Neutrophil (primary cell): ENCODE measurements around the gene KRT33B.

ENCODE experiments used
- H3K27ac ChIP-seq: fragments of 200-600 bp; sonication (generic); 2 replicates; pipeline ENCODE4 v1.5.1; 2016; ENCODE audit warnings: mild to moderate bottlenecking, moderate library complexity
- H3K27me3 ChIP-seq: fragments of 200-600 bp; sonication (generic); 2 replicates; pipeline ENCODE4 v1.6.0; 2016; ENCODE audit warnings: mild to moderate bottlenecking
- H3K36me3 ChIP-seq: fragments of 200-600 bp; sonication (generic); 2 replicates; pipeline ENCODE4 v1.5.1; 2017
- H3K4me1 ChIP-seq, 2 experiments: fragments of 200-600 bp in 1 of 2; sonication (generic) in 1 of 2; 1 replicate in 1 of 2; 2 replicates in 1 of 2; pipeline versions ENCODE4 v1.5.1 to v1.6.1; 2013 to 2016; ENCODE audit warnings: low read depth in 1 of 2, low read length in 1 of 2, mild to moderate bottlenecking in 1 of 2, moderate library complexity in 1 of 2; ENCODE audit not compliant: control insufficient read depth in 1 of 2, insufficient read depth in 1 of 2
- H3K4me3 ChIP-seq, 2 experiments: fragments of 200-600 bp in 1 of 2; sonication (generic) in 1 of 2; 1 replicate in 1 of 2; 2 replicates in 1 of 2; pipeline ENCODE4 v1.5.1; 2013 to 2016; ENCODE audit warnings: low read depth in 1 of 2, low read length in 1 of 2, mild to moderate bottlenecking in 1 of 2, moderate library complexity in 1 of 2
- H3K9me3 ChIP-seq: fragments of 200-600 bp; sonication (generic); 2 replicates; pipeline ENCODE4 v1.5.1; 2016
- CTCF ChIP-seq: fragments of 200-600 bp; sonication (generic); IDR thresholded peaks from 2 replicates; pipeline ENCODE4 v1.5.1; 2016; ENCODE audit warnings: antibody characterized with exemption

The KRT33B gene

GRCh38 chr17:41415833-41416335 is 46.3 kb upstream of the KRT33B start:
- Histone ChIP-seq H3K4me1 (no peaks in the 10 kb centered on the region), H3K36me3 (no peaks in the 10 kb centered on the region), H3K9me3 (no peaks in the 10 kb centered on the region), H3K4me3 (no peak overlapping the region), H3K27ac (no peak overlapping the region), H3K27me3 (peaks cover 15% of the 10 kb centered on the region)
- TF ChIP-seq CTCF: no peak

DNA sequence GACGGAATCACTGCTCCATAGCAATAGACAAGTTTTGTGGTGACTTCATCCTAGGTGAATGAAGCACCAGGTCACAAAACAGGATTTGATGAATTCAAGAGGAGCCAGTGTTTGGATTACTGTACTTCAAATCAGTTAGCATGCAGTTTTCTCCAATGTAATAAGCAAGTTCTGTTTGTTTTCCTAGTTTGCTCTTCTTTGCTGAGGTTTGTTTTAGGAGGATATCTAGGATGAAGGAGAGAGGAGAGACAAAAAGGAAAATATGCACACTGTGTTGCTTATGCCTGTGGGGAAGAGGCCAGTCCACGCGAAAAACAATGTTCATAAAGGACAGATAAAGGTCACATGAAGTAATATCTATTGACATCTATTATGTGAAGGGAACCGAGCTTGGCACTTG is 45.8 kb upstream of the KRT33B start:
- no peak for TF ChIP-seq CTCF

GRCh38 chr17:41413982-41414381 is 44.4 kb upstream of the KRT33B start:
- no peaks in the 10 kb centered on the region for H3K36me3 ChIP-seq
- no peak overlapping the region for H3K4me3 ChIP-seq
- no peaks in the 10 kb centered on the region for H3K9me3 ChIP-seq
- H3K4me1 ChIP-seq: no peaks in the 10 kb centered on the region
- no peak overlapping the region for H3K27ac ChIP-seq
- H3K27me3 ChIP-seq: peaks cover 11% of the 10 kb centered on the region
- TF ChIP-seq CTCF: no peak

More for the DNA sequence above, 45.8 kb upstream of the KRT33B start:
- Histone ChIP-seq H3K9me3 (no peaks in the 10 kb centered on the region), H3K4me1 (no peaks in the 10 kb centered on the region), H3K36me3 (no peaks in the 10 kb centered on the region), H3K4me3 (no peak overlapping the region), H3K27ac (no peak overlapping the region), H3K27me3 (peaks cover 11% of the 10 kb centered on the region)

- no peaks in the 10 kb centered on the region for H3K9me3 ChIP-seq
- no peak overlapping the region for H3K27ac ChIP-seq
- peaks cover 11% of the 10 kb centered on the region for H3K27me3 ChIP-seq
- no peak for TF ChIP-seq CTCF
- H3K4me1 ChIP-seq: no peaks in the 10 kb centered on the region
- H3K36me3 ChIP-seq: no peaks in the 10 kb centered on the region
- H3K4me3 ChIP-seq: no peak overlapping the region
Observed at GRCh38 chr17:41413353-41413957, 43.8 kb upstream of the KRT33B start.

GRCh38 chr17:41411072-41411840 is 41.6 kb upstream of the KRT33B start:
- Histone ChIP-seq H3K4me3 (no peak overlapping the region), H3K27ac (no peak overlapping the region), H3K36me3 (no peaks in the 10 kb centered on the region), H3K4me1 (no peaks in the 10 kb centered on the region), H3K27me3 (peaks cover 11% of the 10 kb centered on the region), H3K9me3 (no peaks in the 10 kb centered on the region)
- TF ChIP-seq CTCF: no peak
